Fibroblast of lung (primary cell): Measurements from ENCODE around the gene TWIST2. TPM values are rescaled to one million over a fixed set of nuclear protein-coding genes. Genes with fewer than 3 reads are reported as not detected.

ENCODE experiments used
- DNase-seq, 2 donors: peaks; one replicate each; pipeline versions ENCODE4 v3.0.0 to v3.0.0-alpha.2; 2010; ENCODE audit warnings: low read depth in 2 of 2
- H2AFZ ChIP-seq: 2 replicates; pipeline ENCODE4 v1.5.1; 2012; ENCODE audit warnings: low read length, control low read depth, inconsistent platforms
- H3K27ac ChIP-seq: 2 replicates; pipeline ENCODE4 v1.5.1; 2011; ENCODE audit warnings: low read length, control low read depth; ENCODE audit not compliant: insufficient read depth
- H3K27me3 ChIP-seq: 2 replicates; pipeline ENCODE4 v1.5.1; 2011; ENCODE audit warnings: mild to moderate bottlenecking, low read length; ENCODE audit not compliant: control insufficient read depth, insufficient read depth
- H3K36me3 ChIP-seq: 2 replicates; pipeline ENCODE4 v1.5.1; 2011; ENCODE audit warnings: low read length; ENCODE audit not compliant: control insufficient read depth, insufficient read depth
- H3K4me1 ChIP-seq: 2 replicates; pipeline ENCODE4 v1.5.1; 2011; ENCODE audit warnings: low read length; ENCODE audit not compliant: control insufficient read depth, insufficient read depth; ENCODE audit errors: extremely low read depth
- H3K4me2 ChIP-seq: 2 replicates; pipeline ENCODE4 v1.5.1; 2011; ENCODE audit warnings: low read length, control low read depth; ENCODE audit not compliant: insufficient read depth; ENCODE audit errors: extremely low read depth
- H3K4me3 ChIP-seq, 4 experiments: fragments of 200-600 bp in 1 of 4; sonication (generic) in 1 of 4; replicated peaks in 1 of 4; 2 replicates each; pipeline ENCODE4 v1.5.1; 2011 to 2016; ENCODE audit warnings: low read length in 4 of 4, low read depth in 3 of 4, mild to moderate bottlenecking in 3 of 4, control low read depth in 2 of 4, inconsistent platforms in 1 of 4, mixed read lengths in 1 of 4; ENCODE audit not compliant: insufficient read depth in 1 of 4; ENCODE audit errors: control extremely low read depth in 1 of 4
- H3K79me2 ChIP-seq: 2 replicates; pipeline ENCODE4 v1.5.1; 2012; ENCODE audit warnings: mild to moderate bottlenecking, low read length, inconsistent platforms; ENCODE audit not compliant: control insufficient read depth, insufficient read depth
- H3K9ac ChIP-seq: 2 replicates; pipeline ENCODE4 v1.5.1; 2011; ENCODE audit warnings: mild to moderate bottlenecking, low read length, control low read depth; ENCODE audit not compliant: insufficient read depth
- H3K9me3 ChIP-seq: 2 replicates; pipeline ENCODE4 v1.5.1; 2012; ENCODE audit warnings: low read depth, low read length; ENCODE audit not compliant: control insufficient read depth, insufficient read depth
- H4K20me1 ChIP-seq: 2 replicates; pipeline ENCODE4 v1.5.1; 2011; ENCODE audit warnings: low read length; ENCODE audit not compliant: control insufficient read depth, insufficient read depth; ENCODE audit errors: extremely low read depth
- CTCF ChIP-seq, 2 donors: IDR thresholded peaks in 1 of 2; conservative IDR thresholded peaks in 1 of 2; 1 replicate in 1 of 2; 2 replicates in 1 of 2; pipeline ENCODE4 v1.5.1; 2011 to 2012; ENCODE audit warnings: low read length in 2 of 2, control low read depth in 1 of 2, inconsistent platforms in 1 of 2, low read depth in 1 of 2, mild to moderate bottlenecking in 1 of 2
- EZH2 ChIP-seq: IDR thresholded peaks from 2 replicates; pipeline ENCODE4 v1.5.1; 2012; ENCODE audit warnings: low read length, control low read depth, mild to moderate bottlenecking; ENCODE audit errors: missing control alignments
- polyA plus RNA-seq, 2 donors: library from polyadenylated mRNA; depleted of rRNA in 1 of 2; stranded (reverse) in 1 of 2; unstranded in 1 of 2; fragments of >200 nt; gene quantifications; 2 replicates each; pipeline ENCODE4 v1.2.1, GENCODE V29; 2011 to 2012; ENCODE audit warnings: missing spikeins in 1 of 2
- total RNA-seq: library from RNA; depleted of rRNA; stranded (reverse); fragments of >200 nt; gene quantifications from 2 replicates; pipeline ENCODE4 v1.2.1, GENCODE V29; 2014

The TWIST2 gene
- total and polyA plus RNA-seq, 2 donors (not counting 1 experiment from before 2014, with no cell fraction given), result 85.2 to 118 TPM

GRCh38 chr2:238870261-238870660 lies 22.4 kb downstream of the TWIST2 start:
- H3K79me2 ChIP-seq, result peaks cover 66% of the 10 kb centered on the region
- H3K27ac ChIP-seq, result no peak overlapping the region
- peaks cover 7% of the 10 kb centered on the region for H3K36me3 ChIP-seq
- no peak for DNase-seq
- TF ChIP-seq EZH2, result no peak
- no peak for TF ChIP-seq CTCF (conservative IDR thresholded peaks at IDR 0.05 in 1 of 2, IDR thresholded peaks at IDR 0.05 in 1 of 2; ENCODE audit: low read depth in 1 of 2, low read length in 2 of 2)
- H3K9me3 ChIP-seq, result no peaks in the 10 kb centered on the region
- H2AFZ ChIP-seq, result no peak overlapping the region
- H3K27me3 ChIP-seq, result no peaks in the 10 kb centered on the region
- H3K4me3 ChIP-seq, result no peak overlapping the region
- no peak overlapping the region for H3K4me2 ChIP-seq
- H3K4me1 ChIP-seq, result peaks cover 29% of the 10 kb centered on the region
- H4K20me1 ChIP-seq, result no peaks in the 10 kb centered on the region
- no peak overlapping the region for H3K9ac ChIP-seq

GRCh38 chr2:238872026-238872425 lies 24.1 kb downstream of the TWIST2 start:
- no peak overlapping the region for H2AFZ ChIP-seq
- no peak overlapping the region for H3K4me2 ChIP-seq
- H3K27me3 ChIP-seq, result no peaks in the 10 kb centered on the region
- TF ChIP-seq CTCF (conservative IDR thresholded peaks at IDR 0.05 in 1 of 2, IDR thresholded peaks at IDR 0.05 in 1 of 2; ENCODE audit: low read depth in 1 of 2, low read length in 2 of 2), result no peak
- TF ChIP-seq EZH2, result no peak
- no peaks in the 10 kb centered on the region for H3K9me3 ChIP-seq
- peaks cover 23% of the 10 kb centered on the region for H3K4me1 ChIP-seq
- H4K20me1 ChIP-seq, result no peaks in the 10 kb centered on the region
- no peak for DNase-seq
- H3K4me3 ChIP-seq, result no peak overlapping the region
- no peak overlapping the region for H3K27ac ChIP-seq
- peaks cover 4% of the 10 kb centered on the region for H3K36me3 ChIP-seq
- H3K79me2 ChIP-seq, result peaks cover 60% of the 10 kb centered on the region
- no peak overlapping the region for H3K9ac ChIP-seq

GRCh38 chr2:238872628-238873380 lies 24.9 kb downstream of the TWIST2 start:
- no peak for DNase-seq
- H3K4me3 ChIP-seq, result no peak overlapping the region
- H3K9ac ChIP-seq, result no peak overlapping the region
- H3K27ac ChIP-seq, result no peak overlapping the region
- H2AFZ ChIP-seq, result no peak overlapping the region
- H3K27me3 ChIP-seq, result no peaks in the 10 kb centered on the region
- H4K20me1 ChIP-seq, result no peaks in the 10 kb centered on the region
- no peak overlapping the region for H3K4me2 ChIP-seq
- no peaks in the 10 kb centered on the region for H3K9me3 ChIP-seq
- peaks cover 16% of the 10 kb centered on the region for H3K4me1 ChIP-seq
- TF ChIP-seq EZH2 (no peak), CTCF (conservative IDR thresholded peaks at IDR 0.05 in 1 of 2, IDR thresholded peaks at IDR 0.05 in 1 of 2; ENCODE audit: low read depth in 1 of 2, low read length in 2 of 2) (no peak)
- peaks cover 54% of the 10 kb centered on the region for H3K79me2 ChIP-seq
- peaks cover 4% of the 10 kb centered on the region for H3K36me3 ChIP-seq
